RCC 7860 (cell line): Measurements from ENCODE around the gene RAD21L1.
A peak's percentile ranks its signal among the peaks of the same experiment; 100 is the strongest.
"Not testable (repeated sequence)": the region's sequence is repeated elsewhere in the genome, so short reads cannot be mapped to it uniquely, and the experiment has no call there.

Experiments
- DNase-seq: peaks from one replicate; pipeline ENCODE4 v3.0.0-alpha.2; 2015; ENCODE audit warnings: low spot score
- FAIRE-seq: peaks from 2 replicates; lab custom pipeline; 2012; peaks lifted over from hg19 to GRCh38; lab: Jason Lieb, UNC

Gene RAD21L1

GRCh38 chr20:1199212-1199873, 26.5 kb upstream of the RAD21L1 start:
- DNase-seq, result no peak
- no peak for FAIRE-seq

- DNase-seq, result no peak
- no peak for FAIRE-seq
These were observed 25.9 kb upstream of the RAD21L1 start for GRCh38 chr20:1199964-1200363.

- DNase-seq (no peak), FAIRE-seq (no peak)
These were observed 22.9 kb upstream of the RAD21L1 start, which contains the start of gene C20orf202 for GRCh38 chr20:1202762-1203504. Gene C20orf202 (plus strand): TSS chr20:1203454. CDS start chr20:1203586, 132 bp downstream.

GRCh38 chr20:1203630-1204029, 22.2 kb upstream of the RAD21L1 start:
- FAIRE-seq (no peak), DNase-seq (no peak)

- FAIRE-seq, result no peak
- DNase-seq, result no peak
These were observed 21.7 kb upstream of the RAD21L1 start for GRCh38 chr20:1204113-1204512.

GRCh38 chr20:1204576-1204975, 21.3 kb upstream of the RAD21L1 start:
- FAIRE-seq (no peak), DNase-seq (no peak)

- DNase-seq (no peak), FAIRE-seq (no peak)
These were observed 20.0 kb upstream of the RAD21L1 start for GRCh38 chr20:1205802-1206201.

- FAIRE-seq, result no peak
- no peak for DNase-seq
These were observed 19.3 kb upstream of the RAD21L1 start for GRCh38 chr20:1206366-1207148.

GRCh38 chr20:1207293-1207878, 18.5 kb upstream of the RAD21L1 start:
- FAIRE-seq (no peak), DNase-seq (no peak)

GRCh38 chr20:1209447-1210387, 16.1 kb upstream of the RAD21L1 start:
- no peak for DNase-seq
- no peak for FAIRE-seq

GRCh38 chr20:1210501-1210900, 15.3 kb upstream of the RAD21L1 start:
- FAIRE-seq (no peak), DNase-seq (no peak)

- DNase-seq, result no peak
- FAIRE-seq, result no peak
These were observed 13.8 kb upstream of the RAD21L1 start for GRCh38 chr20:1212023-1212422.

GRCh38 chr20:1212607-1213396, 13.0 kb upstream of the RAD21L1 start:
- FAIRE-seq, result no peak
- DNase-seq, result peak; percentile 37

GRCh38 chr20:1214838-1215261, 11.0 kb upstream of the RAD21L1 start:
- no peak for FAIRE-seq

GRCh38 chr20:1215386-1216170, 10.3 kb upstream of the RAD21L1 start:
- no peak for FAIRE-seq
- DNase-seq, result no peak

More at GRCh38 chr20:1214838-1215261, 11.0 kb upstream of the RAD21L1 start:
- no peak for DNase-seq

GRCh38 chr20:1216527-1217427, 9.1 kb upstream of the RAD21L1 start:
- not testable (repeated sequence) for FAIRE-seq, DNase-seq

- not testable (repeated sequence) for DNase-seq, FAIRE-seq
These were observed 3.1 kb upstream of the RAD21L1 start for GRCh38 chr20:1222750-1223149.
